IMR-90 (cell line): ENCODE results near the gene RBKS. TPM values are rescaled to one million over a fixed set of nuclear protein-coding genes. Genes with fewer than 3 reads are reported as not detected.

ENCODE experiments used
- ATAC-seq: fragments of 200-7000 bp; cut with Tn5 transposase; 2 replicates; pipeline ENCODE4 v1.9.1; 2020; ENCODE audit warnings: low read depth, mild to moderate bottlenecking, moderate library complexity
- BruUV-seq: library from RNA; stranded (reverse); fragments of 400-500 nt; replicated peaks from 2 replicates; lab custom pipeline; 2021; lab: Mats Ljungman, UMichigan
- CTCF ChIA-PET: fragments of 300-600 bp; formaldehyde crosslinking; extraction: SDS; loops from one replicate; lab custom pipeline; 2021; ENCODE audit warnings: antibody characterized with exemption; lab: Yijun Ruan, JAX
- POLR2A ChIA-PET: fragments of 300-600 bp; sonication (Branson Sonifier 250); formaldehyde crosslinking; loops from one replicate; lab custom pipeline; 2022; ENCODE audit warnings: antibody characterized with exemption; ENCODE audit not compliant: unreplicated experiment; lab: Charles Lee
- DNase-seq: peaks from one replicate; pipeline ENCODE4 v3.0.0; 2013
- H2AFZ ChIP-seq: replicated peaks from 2 replicates; pipeline ENCODE3; 2013; ENCODE audit warnings: low read length, mild to moderate bottlenecking; ENCODE audit not compliant: poor library complexity
- H2AK5ac ChIP-seq: 2 replicates; pipeline ENCODE4 v1.6.1; 2013; ENCODE audit warnings: low read depth, low read length, inconsistent platforms
- H2AK9ac ChIP-seq: replicated peaks from 2 replicates; pipeline ENCODE3; 2013; ENCODE audit warnings: mild to moderate bottlenecking, low read depth, low read length, moderate library complexity; ENCODE audit not compliant: poor library complexity
- H2BK120ac ChIP-seq: 2 replicates; pipeline ENCODE4 v1.6.1; 2013; ENCODE audit warnings: low read depth, low read length, inconsistent platforms
- H2BK15ac ChIP-seq: 3 replicates; pipeline ENCODE4 v1.6.1; 2013; ENCODE audit warnings: low read depth, low read length, inconsistent platforms
- H2BK20ac ChIP-seq: 2 replicates; pipeline ENCODE4 v1.6.1; 2013; ENCODE audit warnings: low read depth, mild to moderate bottlenecking, inconsistent platforms, low read length, moderate library complexity
- H2BK5ac ChIP-seq: 2 replicates; pipeline ENCODE4 v1.6.1; 2013; ENCODE audit warnings: mild to moderate bottlenecking, low read depth, low read length, inconsistent platforms; ENCODE audit not compliant: poor library complexity, severe bottlenecking
- H3K14ac ChIP-seq: replicated peaks from 2 replicates; pipeline ENCODE4 v1.6.1; 2013; ENCODE audit warnings: low read depth, low read length, inconsistent platforms
- H3K18ac ChIP-seq: 2 replicates; pipeline ENCODE4 v1.6.1; 2013; ENCODE audit warnings: low read depth, low read length, control low read depth
- H3K23ac ChIP-seq: 2 replicates; pipeline ENCODE4 v1.6.1; 2013; ENCODE audit warnings: low read depth, low read length, inconsistent platforms
- H3K27ac ChIP-seq: 2 replicates; pipeline ENCODE4 v1.5.1; 2013; ENCODE audit warnings: mild to moderate bottlenecking, control low read depth, low read length; ENCODE audit not compliant: insufficient read depth
- H3K27me3 ChIP-seq: 2 replicates; pipeline ENCODE4 v1.6.1; 2013; ENCODE audit warnings: low read length; ENCODE audit not compliant: control insufficient read depth, insufficient read depth
- H3K36me3 ChIP-seq: 2 replicates; pipeline ENCODE4 v1.6.1; 2013; ENCODE audit warnings: low read length, mixed read lengths; ENCODE audit not compliant: control insufficient read depth, insufficient read depth
- H3K4ac ChIP-seq: 2 replicates; pipeline ENCODE4 v1.6.1; 2013; ENCODE audit warnings: low read depth, low read length, inconsistent platforms
- H3K4me1 ChIP-seq: 2 replicates; pipeline ENCODE4 v1.6.1; 2013; ENCODE audit warnings: low read length, mixed read lengths; ENCODE audit not compliant: control insufficient read depth, insufficient read depth
- H3K4me2 ChIP-seq: 2 replicates; pipeline ENCODE4 v1.6.1; 2013; ENCODE audit warnings: low read depth, mild to moderate bottlenecking, control low read depth, low read length, moderate library complexity
- H3K4me3 ChIP-seq: 2 replicates; pipeline ENCODE4 v1.5.1; 2013; ENCODE audit warnings: low read depth, mild to moderate bottlenecking, control low read depth, low read length, moderate library complexity; ENCODE audit not compliant: insufficient read depth
- H3K56ac ChIP-seq: 2 replicates; pipeline ENCODE4 v1.6.1; 2013; ENCODE audit warnings: low read length, inconsistent platforms; ENCODE audit not compliant: insufficient read depth; ENCODE audit errors: extremely low read depth
- H3K79me1 ChIP-seq, 2 experiments: 2 replicates each; pipeline ENCODE4 v1.6.1; 2013; ENCODE audit warnings: low read length in 2 of 2, inconsistent platforms in 1 of 2, low read depth in 1 of 2
- H3K9ac ChIP-seq: 2 replicates; pipeline ENCODE4 v1.6.1; 2013; ENCODE audit warnings: low read depth, low read length, control low read depth
- H3K9me1 ChIP-seq: 2 replicates; pipeline ENCODE4 v1.6.1; 2013; ENCODE audit warnings: low read length, inconsistent platforms; ENCODE audit not compliant: insufficient read depth
- H3K9me3 ChIP-seq: 2 replicates; pipeline ENCODE4 v1.6.1; 2013; ENCODE audit warnings: low read length; ENCODE audit not compliant: control insufficient read depth, insufficient read depth
- H4K20me1 ChIP-seq: 2 replicates; pipeline ENCODE4 v1.6.1; 2013; ENCODE audit warnings: low read length, inconsistent platforms; ENCODE audit not compliant: insufficient read depth
- H4K5ac ChIP-seq: 2 replicates; pipeline ENCODE4 v1.6.1; 2013; ENCODE audit warnings: mild to moderate bottlenecking, low read depth, low read length, control low read depth
- H4K8ac ChIP-seq, 2 experiments: 2 replicates each; pipeline ENCODE4 v1.6.1; 2013; ENCODE audit warnings: low read depth in 2 of 2, low read length in 2 of 2, control low read depth in 1 of 2, inconsistent platforms in 1 of 2
- H4K91ac ChIP-seq: 2 replicates; pipeline ENCODE4 v1.6.1; 2013; ENCODE audit warnings: low read depth, low read length, inconsistent platforms; ENCODE audit not compliant: insufficient read depth
- BHLHE40 ChIP-seq: fragments of 150-350 bp; IDR thresholded peaks from 2 replicates; pipeline ENCODE4 v1.6.1; 2016; ENCODE audit warnings: mild to moderate bottlenecking, low read depth, low read length
- CHD1 ChIP-seq: IDR thresholded peaks from 2 replicates; pipeline ENCODE4 v1.6.1; 2012; ENCODE audit warnings: low read depth, low read length, improper control_type of control experiment
- CTCF ChIP-seq: conservative IDR thresholded peaks from 2 replicates; pipeline ENCODE4 v1.5.1; 2012; ENCODE audit warnings: mild to moderate bottlenecking, low read depth, low read length, improper control_type of control experiment
- FOS ChIP-seq: fragments of 150-350 bp; IDR thresholded peaks from 2 replicates; pipeline ENCODE4 v1.6.1; 2016; ENCODE audit warnings: low read depth, low read length
- MAZ ChIP-seq: IDR thresholded peaks from 2 replicates; pipeline ENCODE4 v1.6.1; 2012; ENCODE audit warnings: low read depth, mild to moderate bottlenecking, low read length, improper control_type of control experiment, moderate library complexity, borderline replicate concordance
- MXI1 ChIP-seq: IDR thresholded peaks from 2 replicates; pipeline ENCODE4 v1.6.1; 2012; ENCODE audit warnings: low read depth, mild to moderate bottlenecking, low read length, moderate library complexity, borderline replicate concordance
- NFE2L2 ChIP-seq: fragments of 150-350 bp; IDR thresholded peaks from 2 replicates; pipeline ENCODE4 v1.6.1; 2016; ENCODE audit warnings: low read depth, mild to moderate bottlenecking, low read length
- POLR2A ChIP-seq: IDR thresholded peaks from 2 replicates; pipeline ENCODE4 v1.6.1; 2012; ENCODE audit warnings: mild to moderate bottlenecking, low read depth, low read length
- RAD21 ChIP-seq: IDR thresholded peaks from 2 replicates; pipeline ENCODE4 v1.6.1; 2012; ENCODE audit warnings: low read length, improper control_type of control experiment
- RCOR1 ChIP-seq: IDR thresholded peaks from 2 replicates; pipeline ENCODE4 v1.6.1; 2012; ENCODE audit warnings: mild to moderate bottlenecking, low read length, improper control_type of control experiment; ENCODE audit not compliant: insufficient replicate concordance
- RFX5 ChIP-seq: IDR thresholded peaks from 2 replicates; pipeline ENCODE4 v1.8.0; 2012; ENCODE audit warnings: low read depth, mild to moderate bottlenecking, low read length, moderate library complexity
- SMC3 ChIP-seq: fragments of 150-350 bp; IDR thresholded peaks from 2 replicates; pipeline ENCODE4 v1.6.1; 2016; ENCODE audit warnings: low read depth, mild to moderate bottlenecking, antibody characterized with exemption, low read length, moderate library complexity
- WGBS, 2 experiments: methylation state at CpG; one replicate each; pipeline versions ENCODE4 v1.1.5 to v1.1.7; 2013; ENCODE audit warnings: missing lambda C conversion rate in 2 of 2; ENCODE audit not compliant: insufficient read length in 1 of 2; ENCODE audit errors: extremely low coverage in 2 of 2; 5-methylcytosine and 5-hydroxymethylcytosine counted together
- dilution Hi-C: fragments of 300-500 bp; cut with HindIII; formaldehyde crosslinking; loops from one replicate; pipeline ENCODE4 v1.14.3; 2018; ENCODE audit warnings: low sequenced_read_pairs; ENCODE audit not compliant: unreplicated experiment
- in situ Hi-C: fragments of 300-500 bp; cut with MboI; formaldehyde crosslinking; loops from 3 replicates; pipeline ENCODE4 v1.14.3; 2019; ENCODE audit warnings: low sequenced_read_pairs, inconsistent platforms, mixed read lengths
- intact Hi-C: fragments of 100-400 bp; cut with micrococcal nuclease; formaldehyde crosslinking; loops from 2 replicates; pipeline ENCODE4 v1.10.0; 2022
- polyA plus RNA-seq, 3 experiments: library from polyadenylated mRNA; depleted of rRNA; stranded (reverse); fragments of >200 nt; gene quantifications; 2 replicates each; pipeline ENCODE4 v1.2.3, GENCODE V29; 2012; ENCODE audit warnings: low replicate concordance in 1 of 3
- total RNA-seq: library from RNA; depleted of rRNA; stranded (reverse); fragments of >200 nt; gene quantifications from 2 replicates; pipeline ENCODE4 v1.2.3, GENCODE V29; 2012

The RBKS gene
- total and polyA plus RNA-seq, 2 of the 4 experiments (the other 2 are of a cell fraction) = 1.1 to 1.4 TPM

- POLR2A ChIA-PET = no interaction called here
- no peaks in the 10 kb centered on the region for H3K27me3 ChIP-seq
- H3K56ac ChIP-seq = no peak overlapping the region
- H3K14ac ChIP-seq = no peak overlapping the region
- no peak overlapping the region for H3K27ac ChIP-seq
- H2AK9ac ChIP-seq = no peak overlapping the region
- H2AFZ ChIP-seq = no peak overlapping the region
- H3K36me3 ChIP-seq = no peaks in the 10 kb centered on the region
- H4K20me1 ChIP-seq = no peaks in the 10 kb centered on the region
- H4K91ac ChIP-seq = no peak overlapping the region
- H3K18ac ChIP-seq = no peak overlapping the region
- H4K5ac ChIP-seq = no peak overlapping the region
- no peak overlapping the region for H3K23ac ChIP-seq
- ATAC-seq (no peak), DNase-seq (no peak)
- TF ChIP-seq BHLHE40 = no peak
- no peak for TF ChIP-seq CHD1
- TF ChIP-seq NFE2L2 = no peak
- no peak for TF ChIP-seq SMC3
- no peak for TF ChIP-seq MAZ
- TF ChIP-seq RAD21 = no peak
- no peak for TF ChIP-seq RCOR1
- TF ChIP-seq CTCF = no peak
- no peak for TF ChIP-seq MXI1
- no peak for TF ChIP-seq FOS
- TF ChIP-seq POLR2A = no peak
- TF ChIP-seq RFX5 = no peak
- BruUV-seq = no TSS peak
- peaks cover 4% of the 10 kb centered on the region; the same call in 1 of the 2 replicates for H3K4me1 ChIP-seq
- H3K4me2 ChIP-seq = no peak overlapping the region
- CTCF ChIA-PET = no interaction called here
- no peak overlapping the region for H2BK5ac ChIP-seq
- H2BK120ac ChIP-seq = no peak overlapping the region
- H2BK20ac ChIP-seq = no peak overlapping the region
- dilution Hi-C loops (no loop called here), in situ Hi-C loops (no loop called here), intact Hi-C loops (no loop called here)
- no peak overlapping the region for H3K4ac ChIP-seq
- H3K9me1 ChIP-seq = no peaks in the 10 kb centered on the region
- H3K4me3 ChIP-seq = no peak overlapping the region
- 80% methylated on average over 2 of the region's 7 CpGs; no CpG with 5 or more reads in 1 of the 2 experiments for WGBS, 2 experiments
- H3K9me3 ChIP-seq = no peaks in the 10 kb centered on the region
- no peaks in the 10 kb centered on the region for H3K79me1 ChIP-seq
- no peak overlapping the region for H4K8ac ChIP-seq
- no peak overlapping the region for H2AK5ac ChIP-seq
- no peak overlapping the region; the same call in 2 of the 3 replicates for H2BK15ac ChIP-seq
- no peak overlapping the region for H3K9ac ChIP-seq
These were observed 46.2 kb downstream of the RBKS start for GRCh38 chr2:27843992-27844391.
